HG03442 (cell line): ENCODE data around the gene GARIN3.

Experiments
- ATAC-seq: cut with Tn5 transposase; IDR thresholded peaks from one replicate; pipeline ENCODE4 v1.9.1; 2021; ENCODE audit warnings: mild to moderate bottlenecking, moderate library complexity; ENCODE audit not compliant: unreplicated experiment

GARIN3 gene

GRCh38 chr5:157150995-157151394 lies 15.1 kb downstream of the GARIN3 start:
- no peak for ATAC-seq

DNA sequence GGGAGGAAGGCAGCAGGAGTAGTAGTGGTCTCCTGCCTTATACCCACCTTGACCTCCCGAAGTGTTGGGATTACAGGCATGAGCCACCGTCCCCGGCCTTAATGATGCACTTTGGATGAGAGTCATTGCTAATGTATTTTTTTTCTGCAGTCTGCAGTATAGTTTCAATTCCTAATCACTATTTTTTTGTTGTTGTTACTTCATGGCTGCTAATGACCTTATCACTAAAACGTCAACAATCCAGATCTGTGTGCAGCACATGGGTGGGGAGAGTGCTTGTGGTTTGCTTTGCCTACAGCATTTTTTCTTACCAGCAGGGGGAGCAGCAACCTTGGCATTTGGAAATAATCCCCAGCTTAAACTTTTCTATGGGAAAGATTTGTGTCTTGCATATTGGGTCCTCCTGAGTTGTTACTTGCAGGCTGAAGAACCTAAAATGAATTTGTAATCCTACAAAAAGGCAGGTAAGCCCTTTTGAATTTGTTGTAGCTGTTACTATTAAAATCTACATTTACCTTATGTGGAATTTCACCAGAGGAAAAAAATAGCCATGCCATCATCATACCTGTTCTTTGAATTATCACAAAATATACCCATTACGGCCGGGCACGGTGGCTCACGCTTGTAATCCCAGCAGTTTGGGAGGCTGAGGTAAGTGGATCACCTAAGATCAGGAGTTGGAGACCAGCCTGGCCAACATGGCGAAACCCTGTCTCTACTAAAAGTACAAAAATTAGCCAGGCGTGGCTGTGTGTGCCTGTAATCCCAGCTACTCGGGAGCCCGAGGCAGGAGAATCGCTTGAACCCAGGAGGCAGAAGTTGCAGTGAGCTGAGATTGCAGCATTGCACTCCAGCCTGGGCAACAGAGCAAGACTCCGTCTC lies 17.1 kb downstream of the GARIN3 start:
- ATAC-seq = peak; percentile 66

- ATAC-seq = peak; percentile 28
Measured at GRCh38 chr5:157143127-157143971, 22.7 kb downstream of the GARIN3 start.

DNA sequence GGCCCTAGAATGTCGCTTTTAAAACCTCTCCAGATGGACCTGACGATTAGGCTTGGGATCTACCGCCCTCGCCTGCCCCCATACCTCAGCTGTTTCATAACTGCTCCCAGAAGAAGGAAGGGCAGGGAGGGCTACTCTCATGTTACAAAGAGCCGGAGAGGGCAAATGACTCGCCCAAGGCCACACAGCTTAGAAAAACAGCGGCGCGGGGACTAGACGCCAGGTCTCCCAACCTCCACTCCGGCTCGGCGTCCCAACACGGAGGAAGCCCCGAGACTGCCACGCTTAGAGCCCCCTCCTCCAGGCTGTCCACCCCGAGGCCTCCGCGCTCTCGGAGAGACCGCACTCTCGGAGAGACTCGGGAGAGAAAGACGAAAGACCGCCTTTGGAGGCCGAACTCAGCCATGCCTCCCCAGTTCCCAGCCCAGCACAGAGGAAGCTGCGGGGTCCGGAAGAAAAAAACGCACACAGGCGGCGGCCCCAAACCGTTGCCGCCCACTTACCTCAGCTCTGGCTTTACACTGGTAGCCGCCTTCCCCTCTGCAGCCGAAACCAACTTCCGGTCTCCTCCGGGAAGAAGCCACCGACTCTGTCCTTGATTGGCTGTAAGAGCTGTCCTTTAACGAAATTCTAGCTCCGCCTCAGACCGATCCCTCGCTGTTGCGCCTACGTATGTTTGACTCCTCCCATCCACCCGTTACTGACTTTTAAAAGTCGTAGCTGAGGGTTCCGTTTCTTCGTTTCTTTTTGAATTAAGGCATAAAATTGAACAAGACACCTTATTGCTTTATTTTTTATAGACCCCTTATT lies 23.5 kb downstream of the GARIN3 start, which contains the start of gene MED7:
Gene MED7, minus strand, starts transcription at position 549 of the 810 bp plus-strand sequence. CDS start 3,434 bp downstream, outside the sequence.
- ATAC-seq = peak; percentile 99

DNA sequence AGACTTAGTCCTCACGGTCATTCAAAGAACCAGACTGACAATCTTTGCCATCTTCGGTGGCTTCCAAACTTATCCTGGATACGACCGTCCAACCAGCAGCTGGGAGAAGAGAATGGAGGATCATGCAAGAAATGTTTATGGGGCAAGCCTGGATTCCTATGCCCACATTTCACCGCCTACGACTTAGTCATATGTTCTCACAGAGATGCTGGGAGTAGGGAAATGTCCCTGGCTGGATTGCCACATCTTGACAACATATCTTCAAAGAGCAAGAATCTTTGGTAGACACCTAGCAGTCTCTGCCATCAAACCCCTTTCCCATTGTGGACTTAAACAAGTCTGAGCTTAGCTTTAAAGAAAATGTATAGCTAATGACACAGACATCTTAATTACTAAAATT lies 28.4 kb downstream of the GARIN3 start:
- no peak for ATAC-seq

DNA sequence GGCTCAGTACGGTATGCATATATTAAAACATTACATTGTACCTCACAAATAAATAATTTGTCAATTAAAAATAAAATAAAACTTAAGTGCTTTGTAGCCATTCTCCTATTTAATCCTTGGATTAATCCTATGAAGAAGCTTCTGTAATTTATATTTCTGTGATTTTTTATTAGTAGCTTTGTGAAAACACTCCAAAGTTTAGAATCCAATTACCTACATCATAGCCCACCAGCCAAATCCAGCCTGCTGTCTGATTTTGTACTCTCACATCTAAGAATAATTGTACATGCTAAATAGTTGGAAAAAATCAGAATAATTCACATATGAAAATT lies 33.8 kb downstream of the GARIN3 start:
- no peak for ATAC-seq

GRCh38 chr5:157130925-157131324 lies 35.1 kb downstream of the GARIN3 start:
- ATAC-seq = no peak

DNA sequence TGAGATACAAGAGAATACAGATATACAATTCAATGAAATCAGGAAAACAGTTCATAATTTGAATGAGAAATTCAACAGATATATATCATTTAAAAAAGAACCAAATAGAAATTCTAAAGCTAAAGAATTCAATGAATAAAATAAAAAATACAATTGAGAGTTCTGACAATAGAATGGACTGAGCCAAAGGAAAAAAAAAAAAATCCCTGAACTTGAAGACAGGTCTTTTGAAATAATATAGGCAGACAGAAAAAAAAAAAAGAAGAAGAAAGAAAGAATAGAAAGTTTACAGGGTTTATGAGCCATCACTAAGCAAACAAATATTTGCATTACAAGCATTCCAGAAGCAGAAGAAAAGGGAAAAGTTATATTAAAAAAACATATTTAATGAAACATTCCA lies 44.4 kb downstream of the GARIN3 start:
- ATAC-seq = no peak

DNA sequence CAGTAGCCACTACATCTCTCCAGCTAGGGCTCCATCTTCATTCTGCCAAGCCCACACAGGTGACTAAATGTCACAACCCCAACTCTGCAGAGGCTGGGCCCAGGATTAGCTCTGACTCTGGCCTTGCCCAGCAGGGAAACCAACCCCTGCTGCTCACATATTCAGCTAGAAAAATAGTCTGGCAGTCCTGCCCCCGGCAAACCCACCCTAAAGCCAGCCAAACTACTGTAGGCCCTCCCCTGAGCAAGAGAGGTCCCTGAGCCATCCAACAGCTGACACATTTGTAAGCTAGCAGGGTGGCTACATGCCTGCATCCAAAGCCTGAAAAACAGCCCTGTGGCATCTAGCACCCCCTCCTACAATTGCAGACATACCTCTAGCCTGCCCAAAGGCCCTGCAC lies 46.0 kb downstream of the GARIN3 start:
- no peak for ATAC-seq

DNA sequence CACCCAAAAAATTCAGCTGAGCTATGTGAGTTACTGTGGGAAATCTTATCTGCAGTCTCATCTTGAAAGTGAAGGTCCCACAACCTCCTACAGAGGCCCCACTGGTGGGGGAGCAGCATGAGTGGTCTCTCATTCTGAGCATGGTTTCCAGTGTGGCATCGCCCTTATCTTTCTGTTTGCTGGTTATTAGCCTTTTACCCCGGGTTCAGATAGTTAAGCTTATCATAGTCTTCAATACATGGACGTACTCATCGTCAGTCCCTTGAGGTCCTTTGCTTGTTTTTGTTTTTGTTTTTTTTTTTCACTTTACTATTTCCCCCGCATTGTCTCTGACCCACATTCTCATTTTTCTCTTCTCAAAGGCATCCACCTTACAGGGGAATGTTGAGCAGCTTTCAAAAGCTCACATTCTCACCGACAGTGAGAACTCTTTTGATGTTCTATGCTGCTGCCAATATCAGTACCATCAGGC lies 49.5 kb downstream of the GARIN3 start:
- peak; percentile 81 for ATAC-seq

DNA sequence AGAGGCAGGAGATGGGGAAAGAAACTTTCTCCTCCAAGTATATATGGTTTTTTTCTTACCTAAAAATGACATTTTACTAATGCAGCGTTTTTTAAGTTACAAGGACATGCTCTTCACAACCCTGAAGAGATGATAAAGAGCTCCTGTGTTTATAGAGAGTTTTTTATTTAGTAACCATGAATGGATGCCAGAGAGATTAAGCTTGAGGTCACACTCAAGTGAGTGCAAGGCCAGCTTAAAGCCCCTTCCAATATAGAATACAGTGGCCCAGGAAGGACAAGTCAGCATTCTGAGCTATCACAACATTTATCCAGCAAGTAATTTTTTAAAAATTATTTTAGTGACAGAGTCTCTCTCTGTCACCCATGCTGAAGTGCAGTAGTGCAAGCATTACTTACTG lies 50.6 kb downstream of the GARIN3 start:
- ATAC-seq = no peak

DNA sequence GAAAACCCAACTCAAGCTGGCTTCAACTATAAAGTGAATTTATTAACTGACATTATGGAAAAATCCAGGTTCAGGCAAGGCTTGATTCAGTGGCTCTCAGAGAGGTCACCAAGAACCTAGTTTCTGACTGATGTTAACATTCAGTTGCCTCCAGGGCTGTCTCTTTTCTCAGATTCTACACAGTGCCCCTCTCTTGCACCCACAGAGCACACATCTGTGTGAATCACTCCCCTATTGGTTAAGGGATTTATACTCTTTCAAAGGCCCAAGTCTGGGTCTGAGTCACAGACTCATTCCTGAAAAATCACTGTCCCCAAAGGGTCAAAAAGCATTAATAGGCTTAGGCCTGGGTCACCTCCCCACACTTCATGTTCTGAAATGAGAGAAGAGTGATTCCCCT lies 51.1 kb downstream of the GARIN3 start:
- ATAC-seq = no peak

DNA sequence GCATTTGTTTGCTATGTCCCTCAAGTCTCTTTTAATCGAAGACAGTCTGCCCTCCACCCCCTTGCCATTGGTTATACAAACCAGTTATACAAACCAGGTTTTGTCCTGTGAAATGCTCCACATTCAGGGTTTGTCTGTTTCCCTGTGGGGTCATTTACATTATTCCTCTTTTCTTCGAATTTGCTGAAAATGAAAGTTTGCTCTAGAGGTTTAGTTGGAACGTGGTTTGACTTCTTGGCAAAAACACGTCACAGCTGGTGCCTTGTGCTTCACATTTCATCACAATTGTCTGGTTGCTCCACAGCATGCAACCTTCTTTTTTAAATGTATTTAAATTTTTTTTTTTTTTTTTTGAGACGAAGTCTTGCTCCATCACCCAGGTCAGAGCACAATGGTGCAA lies 53.1 kb downstream of the GARIN3 start:
- no peak for ATAC-seq
